K562 (cell line): ENCODE results near the gene AGBL1.

ENCODE experiments used
- CEBPZ ChIP-seq: fragments of 150-350 bp; IDR thresholded peaks from 2 replicates; pipeline ENCODE4 v1.6.1; 2014; ENCODE audit warnings: low read depth, mild to moderate bottlenecking, low read length, borderline replicate concordance
- FOXJ2 ChIP-seq: fragments of 200-800 bp; sonication (Bioruptor generic); IDR thresholded peaks from 2 replicates; pipeline ENCODE4 v1.6.1; 2016; ENCODE audit warnings: missing genetic modification characterization, missing compliant biosample characterization
- GABPB2 ChIP-seq: fragments of 250-450 bp; sonication (Bioruptor Pico); conservative IDR thresholded peaks from 2 replicates; pipeline ENCODE4 v1.5.1; 2021; ENCODE audit warnings: mild to moderate bottlenecking
- HIVEP1 ChIP-seq: fragments of 250-450 bp; sonication (Bioruptor Pico); IDR thresholded peaks from 2 replicates; pipeline ENCODE4 v1.4.0; 2020; ENCODE audit warnings: mild to moderate bottlenecking
- HMG20A ChIP-seq: fragments of 450-650 bp; formaldehyde crosslinking; conservative IDR thresholded peaks from 2 replicates; pipeline ENCODE4 v1.4.0; 2020; ENCODE audit warnings: mild to moderate bottlenecking, mixed read lengths
- HMG20B ChIP-seq: fragments of 250-450 bp; sonication (Bioruptor Pico); IDR thresholded peaks from 2 replicates; pipeline ENCODE4 v1.5.0; 2021; ENCODE audit warnings: mild to moderate bottlenecking
- MXI1 ChIP-seq: IDR thresholded peaks from 2 replicates; pipeline ENCODE4 v1.6.1; 2011; ENCODE audit warnings: low read depth, mild to moderate bottlenecking, improper control_type of control experiment, low read length
- PTTG1 ChIP-seq: fragments of 450-650 bp; IDR thresholded peaks from 2 replicates; pipeline ENCODE4 v1.6.1; 2016; ENCODE audit warnings: low read depth, mild to moderate bottlenecking, missing genetic modification characterization, missing compliant biosample characterization
- SIX5 ChIP-seq, 2 experiments: IDR thresholded peaks; 2 replicates each; pipeline ENCODE4 v1.6.1; 2011; ENCODE audit warnings: low read length in 2 of 2, borderline replicate concordance in 1 of 2, low read depth in 1 of 2, mild to moderate bottlenecking in 1 of 2, moderate library complexity in 1 of 2; ENCODE audit not compliant: insufficient read depth in 1 of 2
- TCFL5 ChIP-seq: fragments of 250-450 bp; sonication (Bioruptor Pico); conservative IDR thresholded peaks from 2 replicates; pipeline ENCODE4 v1.6.1; 2021; ENCODE audit warnings: mild to moderate bottlenecking, moderate library complexity, matching md5 sums
- ZFX ChIP-seq: sonication (generic); formaldehyde crosslinking; IDR thresholded peaks from 2 replicates; pipeline ENCODE4 v1.8.0; 2022; ENCODE audit warnings: mild to moderate bottlenecking, missing genetic modification reagents, moderate library complexity
- TF ChIP-seq, protein P1 (sequence below), 3 experiments: IDR thresholded peaks in 2 of 3; conservative IDR thresholded peaks in 1 of 3; 2 replicates each; pipeline ENCODE4 v1.5.1; 2011 to 2012; ENCODE audit warnings: low read length in 3 of 3, mild to moderate bottlenecking in 3 of 3, control low read depth in 2 of 3, improper control_type of control experiment in 1 of 3, inconsistent platforms in 1 of 3, low read depth in 1 of 3, mixed read lengths in 1 of 3, moderate library complexity in 1 of 3; ENCODE audit not compliant: insufficient read depth in 2 of 3

DNA sequence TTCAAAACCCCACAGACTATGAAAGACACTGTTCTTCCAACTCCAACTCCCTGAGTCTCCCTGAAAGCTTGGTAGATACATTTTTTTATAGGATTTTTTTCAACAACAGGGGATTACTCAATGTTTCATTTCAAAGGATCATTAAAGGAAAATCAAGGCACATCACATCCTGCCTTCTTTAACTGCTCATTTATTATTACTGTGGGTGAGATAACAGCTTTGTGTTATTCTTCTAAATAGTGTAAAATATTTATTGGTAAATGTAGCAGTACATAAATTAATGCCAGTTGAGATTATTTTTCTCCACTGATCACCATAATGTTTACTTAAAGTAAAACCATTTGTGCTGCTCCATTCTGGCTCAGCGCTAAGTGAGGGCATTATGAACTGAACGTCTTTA is 57.2 kb downstream of the AGBL1 start:
- TF ChIP-seq TCFL5 (CRISPR knock-in tag) (no peak), HMG20A (CRISPR knock-in tag) (no peak), PTTG1 (no peak), MXI1 (no peak), CEBPZ (no peak), HMG20B (CRISPR knock-in tag) (no peak), FOXJ2 (no peak), HIVEP1 (CRISPR knock-in tag) (no peak), GABPB2 (CRISPR knock-in tag) (no peak), ZFX (CRISPR knock-in tag) (no peak), SIX5 (IDR thresholded peaks at IDR 0.05; ENCODE audit: borderline replicate concordance in 1 of 2, insufficient read depth in 1 of 2, low read depth in 1 of 2, low read length in 2 of 2) (no peak)
- TF ChIP-seq, protein P1, sequence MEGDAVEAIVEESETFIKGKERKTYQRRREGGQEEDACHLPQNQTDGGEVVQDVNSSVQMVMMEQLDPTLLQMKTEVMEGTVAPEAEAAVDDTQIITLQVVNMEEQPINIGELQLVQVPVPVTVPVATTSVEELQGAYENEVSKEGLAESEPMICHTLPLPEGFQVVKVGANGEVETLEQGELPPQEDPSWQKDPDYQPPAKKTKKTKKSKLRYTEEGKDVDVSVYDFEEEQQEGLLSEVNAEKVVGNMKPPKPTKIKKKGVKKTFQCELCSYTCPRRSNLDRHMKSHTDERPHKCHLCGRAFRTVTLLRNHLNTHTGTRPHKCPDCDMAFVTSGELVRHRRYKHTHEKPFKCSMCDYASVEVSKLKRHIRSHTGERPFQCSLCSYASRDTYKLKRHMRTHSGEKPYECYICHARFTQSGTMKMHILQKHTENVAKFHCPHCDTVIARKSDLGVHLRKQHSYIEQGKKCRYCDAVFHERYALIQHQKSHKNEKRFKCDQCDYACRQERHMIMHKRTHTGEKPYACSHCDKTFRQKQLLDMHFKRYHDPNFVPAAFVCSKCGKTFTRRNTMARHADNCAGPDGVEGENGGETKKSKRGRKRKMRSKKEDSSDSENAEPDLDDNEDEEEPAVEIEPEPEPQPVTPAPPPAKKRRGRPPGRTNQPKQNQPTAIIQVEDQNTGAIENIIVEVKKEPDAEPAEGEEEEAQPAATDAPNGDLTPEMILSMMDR (IDR thresholded peaks at IDR 0.05 in 2 of 3, conservative IDR thresholded peaks at IDR 0.05 in 1 of 3; ENCODE audit: insufficient read depth in 2 of 3, low read depth in 1 of 3, low read length in 3 of 3) = no peak
